Measurements from ENCODE around the gene OSMR.

Gene OSMR

GRCh38 chr5:38925154-38925925, 79.5 kb downstream of the OSMR start:
- Histone ChIP-seq H2AFZ (ENCODE audit: low read depth, low read length, severe bottlenecking) (no peak overlapping the region), H3K4me3 (ENCODE audit: insufficient read depth, low read length, poor library complexity, severe bottlenecking) (no peak overlapping the region), H4K20me1 (ENCODE audit: low read depth, low read length) (no peaks in the 10 kb centered on the region), H3F3A (ENCODE audit: insufficient read depth) (no peaks in the 10 kb centered on the region), H3K9ac (ENCODE audit: low read length) (no peak overlapping the region), H3K9me2 (replicated peaks; ENCODE audit: insufficient read depth, low read length) (no peaks in the 10 kb centered on the region), H3K4me2 (ENCODE audit: low read depth, low read length, poor library complexity, severe bottlenecking) (no peak overlapping the region), H3K27me3 (ENCODE audit: low read length) (no peaks in the 10 kb centered on the region), H3K36me3 (ENCODE audit: low read length) (no peaks in the 10 kb centered on the region), H3K9me3 (ENCODE audit: insufficient read depth, low read length) (no peaks in the 10 kb centered on the region), H3K27ac (ENCODE audit: low read depth, low read length) (no peak overlapping the region), H3K79me2 (ENCODE audit: insufficient read depth, low read length) (no peaks in the 10 kb centered on the region)
- no peak for TF ChIP-seq EZH2phosphoT487 (conservative IDR thresholded peaks at IDR 0.05; ENCODE audit: low read length)
- no peak for TF ChIP-seq CTCF (IDR thresholded peaks at IDR 0.05; ENCODE audit: insufficient read depth, low read length, poor library complexity, severe bottlenecking)

- H3K9me3 ChIP-seq (ENCODE audit: insufficient read depth, low read length), result no peaks in the 10 kb centered on the region
- no peaks in the 10 kb centered on the region for H3K9me2 ChIP-seq (replicated peaks; ENCODE audit: insufficient read depth, low read length)
- H3F3A ChIP-seq (ENCODE audit: insufficient read depth), result no peaks in the 10 kb centered on the region
- no peak overlapping the region for H3K9ac ChIP-seq (ENCODE audit: low read length)
- no peak overlapping the region for H3K4me2 ChIP-seq (ENCODE audit: low read depth, low read length, poor library complexity, severe bottlenecking)
- no peaks in the 10 kb centered on the region for H4K20me1 ChIP-seq (ENCODE audit: low read depth, low read length)
- H2AFZ ChIP-seq (ENCODE audit: low read depth, low read length, severe bottlenecking), result no peak overlapping the region
- no peaks in the 10 kb centered on the region for H3K79me2 ChIP-seq (ENCODE audit: insufficient read depth, low read length)
- no peak overlapping the region for H3K27ac ChIP-seq (ENCODE audit: low read depth, low read length)
- H3K4me3 ChIP-seq (ENCODE audit: insufficient read depth, low read length, poor library complexity, severe bottlenecking), result no peak overlapping the region
- no peaks in the 10 kb centered on the region for H3K36me3 ChIP-seq (ENCODE audit: low read length)
- no peaks in the 10 kb centered on the region for H3K27me3 ChIP-seq (ENCODE audit: low read length)
- TF ChIP-seq EZH2phosphoT487 (conservative IDR thresholded peaks at IDR 0.05; ENCODE audit: low read length) (no peak), CTCF (IDR thresholded peaks at IDR 0.05; ENCODE audit: insufficient read depth, low read length, poor library complexity, severe bottlenecking) (no peak)
Observed at GRCh38 chr5:38926121-38926520, 80.3 kb downstream of the OSMR start.

- Histone ChIP-seq H4K20me1 (ENCODE audit: low read depth, low read length) (no peaks in the 10 kb centered on the region), H3K36me3 (ENCODE audit: low read length) (no peaks in the 10 kb centered on the region), H3K79me2 (ENCODE audit: insufficient read depth, low read length) (no peaks in the 10 kb centered on the region), H3K4me3 (ENCODE audit: insufficient read depth, low read length, poor library complexity, severe bottlenecking) (no peak overlapping the region), H3K4me2 (ENCODE audit: low read depth, low read length, poor library complexity, severe bottlenecking) (no peak overlapping the region), H3K9ac (ENCODE audit: low read length) (no peak overlapping the region), H3F3A (ENCODE audit: insufficient read depth) (no peaks in the 10 kb centered on the region), H3K27me3 (ENCODE audit: low read length) (no peaks in the 10 kb centered on the region), H3K9me2 (replicated peaks; ENCODE audit: insufficient read depth, low read length) (no peaks in the 10 kb centered on the region), H3K9me3 (ENCODE audit: insufficient read depth, low read length) (no peaks in the 10 kb centered on the region), H2AFZ (ENCODE audit: low read depth, low read length, severe bottlenecking) (no peak overlapping the region), H3K27ac (ENCODE audit: low read depth, low read length) (no peak overlapping the region)
- TF ChIP-seq EZH2phosphoT487 (conservative IDR thresholded peaks at IDR 0.05; ENCODE audit: low read length) (no peak), CTCF (IDR thresholded peaks at IDR 0.05; ENCODE audit: insufficient read depth, low read length, poor library complexity, severe bottlenecking) (no peak)
Observed at GRCh38 chr5:38927470-38927869, 81.7 kb downstream of the OSMR start.
